HEK293 (cell line): ENCODE measurements around the gene ADCY1.

ENCODE experiments used
- KLF1 ChIP-seq: fragments of 450-650 bp; formaldehyde crosslinking; IDR thresholded peaks from 2 replicates; pipeline ENCODE4 v1.5.1; 2016; ENCODE audit warnings: missing biosample characterization, missing genetic modification characterization
- KLF16 ChIP-seq: fragments of 450-650 bp; formaldehyde crosslinking; IDR thresholded peaks from 2 replicates; pipeline ENCODE4 v1.5.1; 2017; ENCODE audit warnings: missing biosample characterization, missing genetic modification characterization
- YY1 ChIP-seq: fragments of 450-650 bp; formaldehyde crosslinking; IDR thresholded peaks from 2 replicates; pipeline ENCODE4 v1.5.1; 2018; ENCODE audit warnings: missing biosample characterization, missing genetic modification characterization
- ZBTB20 ChIP-seq: fragments of 450-650 bp; formaldehyde crosslinking; IDR thresholded peaks from 2 replicates; pipeline ENCODE4 v1.5.1; 2016; ENCODE audit warnings: missing biosample characterization, missing genetic modification characterization
- ZBTB7A ChIP-seq: fragments of 450-650 bp; formaldehyde crosslinking; IDR thresholded peaks from 2 replicates; pipeline ENCODE4 v1.5.1; 2016; ENCODE audit warnings: low read depth, missing biosample characterization, missing genetic modification characterization
- ZBTB8A ChIP-seq: fragments of 450-650 bp; formaldehyde crosslinking; IDR thresholded peaks from 2 replicates; pipeline ENCODE4 v1.5.1; 2016; ENCODE audit warnings: missing biosample characterization, missing genetic modification characterization
- ZNF354C ChIP-seq: fragments of 450-650 bp; formaldehyde crosslinking; IDR thresholded peaks from 2 replicates; pipeline ENCODE4 v1.5.1; 2016; ENCODE audit warnings: missing biosample characterization, missing genetic modification characterization, low read depth, borderline replicate concordance
- ZNF514 ChIP-seq: fragments of 450-650 bp; formaldehyde crosslinking; IDR thresholded peaks from 2 replicates; pipeline ENCODE4 v1.5.1; 2016; ENCODE audit warnings: missing biosample characterization, missing genetic modification characterization
- ZNF529 ChIP-seq: fragments of 450-650 bp; formaldehyde crosslinking; IDR thresholded peaks from 2 replicates; pipeline ENCODE4 v1.5.1; 2017; ENCODE audit warnings: missing genetic modification characterization, missing biosample characterization; ENCODE audit not compliant: insufficient replicate concordance
- ZNF776 ChIP-seq: fragments of 450-650 bp; formaldehyde crosslinking; IDR thresholded peaks from 2 replicates; pipeline ENCODE4 v1.5.0; 2017; ENCODE audit warnings: missing biosample characterization, missing genetic modification characterization, borderline replicate concordance
- TF ChIP-seq, protein P1 (sequence below): fragments of 450-650 bp; formaldehyde crosslinking; IDR thresholded peaks from 2 replicates; pipeline ENCODE4 v1.5.1; 2016; ENCODE audit warnings: missing biosample characterization, missing genetic modification characterization
- TF ChIP-seq, protein P2 (sequence below): fragments of 450-650 bp; formaldehyde crosslinking; IDR thresholded peaks from 2 replicates; pipeline ENCODE4 v1.5.1; 2016; ENCODE audit warnings: missing biosample characterization, missing genetic modification characterization
- TF ChIP-seq, protein P3 (sequence below): fragments of 450-650 bp; formaldehyde crosslinking; IDR thresholded peaks from 2 replicates; pipeline ENCODE4 v1.5.1; 2016; ENCODE audit warnings: missing biosample characterization, missing genetic modification characterization
- TF ChIP-seq, protein P4 (sequence below): fragments of 450-650 bp; IDR thresholded peaks from 2 replicates; pipeline ENCODE4 v1.5.1; 2018; ENCODE audit warnings: missing biosample characterization, mild to moderate bottlenecking, missing genetic modification characterization

DNA sequence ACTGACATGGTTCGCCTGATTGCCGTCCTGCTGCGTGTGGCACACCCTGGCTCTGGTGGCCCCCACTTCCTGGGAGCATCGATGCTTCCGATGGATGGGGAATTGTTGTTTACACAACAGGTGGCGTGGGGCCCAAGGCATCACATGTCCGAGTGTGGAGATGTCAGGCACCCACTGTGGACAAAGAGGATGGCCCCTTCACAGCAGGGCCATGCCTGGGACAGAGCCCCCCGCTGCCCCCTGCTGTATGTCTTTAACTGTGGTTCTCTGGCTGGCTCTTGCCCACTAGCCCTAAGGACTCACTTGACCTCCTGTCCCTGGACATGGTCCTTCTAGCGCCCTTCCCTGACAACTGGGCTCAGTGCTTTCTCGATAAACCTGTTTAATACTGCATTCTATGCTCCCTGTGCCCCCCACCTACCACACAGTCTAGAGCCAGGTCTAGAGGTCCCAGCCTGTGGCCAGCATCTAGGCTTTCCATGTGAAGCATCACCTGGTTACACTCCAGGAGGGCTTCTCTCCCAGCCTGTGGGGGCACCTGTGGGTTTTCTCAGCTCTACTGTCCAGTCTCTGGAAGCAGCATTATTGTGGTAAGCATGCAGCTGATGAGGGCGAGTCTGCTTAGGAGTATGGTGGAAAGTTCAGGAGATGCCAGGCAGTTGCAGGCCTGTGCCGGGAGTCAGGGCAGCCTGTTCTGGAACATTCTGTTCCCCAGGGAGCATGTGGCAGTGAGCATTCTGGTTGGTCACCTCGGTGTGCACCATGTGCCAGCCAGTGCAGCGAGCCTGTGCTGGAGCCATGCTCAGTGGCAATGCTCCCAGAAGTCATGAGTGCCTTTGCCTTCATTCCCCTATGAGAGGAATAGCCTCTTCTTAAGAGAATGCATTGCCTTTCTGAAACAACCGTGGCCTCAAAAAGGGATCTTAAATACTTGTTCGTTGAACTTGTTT, 10.4 kb downstream of the ADCY1 start:
- TF ChIP-seq KLF1 (no peak), KLF16 (tag by site-specific recombination) (no peak), ZBTB8A (tag by site-specific recombination) (no peak), YY1 (tag by site-specific recombination) (no peak), ZNF354C (no peak), ZBTB7A (tag by site-specific recombination) (no peak), ZNF776 (tag by site-specific recombination) (no peak), ZNF514 (tag by site-specific recombination) (no peak), ZBTB20 (tag by site-specific recombination) (no peak), ZNF529 (tag by site-specific recombination) (no peak)
- TF ChIP-seq, protein P1, sequence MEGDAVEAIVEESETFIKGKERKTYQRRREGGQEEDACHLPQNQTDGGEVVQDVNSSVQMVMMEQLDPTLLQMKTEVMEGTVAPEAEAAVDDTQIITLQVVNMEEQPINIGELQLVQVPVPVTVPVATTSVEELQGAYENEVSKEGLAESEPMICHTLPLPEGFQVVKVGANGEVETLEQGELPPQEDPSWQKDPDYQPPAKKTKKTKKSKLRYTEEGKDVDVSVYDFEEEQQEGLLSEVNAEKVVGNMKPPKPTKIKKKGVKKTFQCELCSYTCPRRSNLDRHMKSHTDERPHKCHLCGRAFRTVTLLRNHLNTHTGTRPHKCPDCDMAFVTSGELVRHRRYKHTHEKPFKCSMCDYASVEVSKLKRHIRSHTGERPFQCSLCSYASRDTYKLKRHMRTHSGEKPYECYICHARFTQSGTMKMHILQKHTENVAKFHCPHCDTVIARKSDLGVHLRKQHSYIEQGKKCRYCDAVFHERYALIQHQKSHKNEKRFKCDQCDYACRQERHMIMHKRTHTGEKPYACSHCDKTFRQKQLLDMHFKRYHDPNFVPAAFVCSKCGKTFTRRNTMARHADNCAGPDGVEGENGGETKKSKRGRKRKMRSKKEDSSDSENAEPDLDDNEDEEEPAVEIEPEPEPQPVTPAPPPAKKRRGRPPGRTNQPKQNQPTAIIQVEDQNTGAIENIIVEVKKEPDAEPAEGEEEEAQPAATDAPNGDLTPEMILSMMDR (tag by site-specific recombination) = no peak
- TF ChIP-seq, protein P2, sequence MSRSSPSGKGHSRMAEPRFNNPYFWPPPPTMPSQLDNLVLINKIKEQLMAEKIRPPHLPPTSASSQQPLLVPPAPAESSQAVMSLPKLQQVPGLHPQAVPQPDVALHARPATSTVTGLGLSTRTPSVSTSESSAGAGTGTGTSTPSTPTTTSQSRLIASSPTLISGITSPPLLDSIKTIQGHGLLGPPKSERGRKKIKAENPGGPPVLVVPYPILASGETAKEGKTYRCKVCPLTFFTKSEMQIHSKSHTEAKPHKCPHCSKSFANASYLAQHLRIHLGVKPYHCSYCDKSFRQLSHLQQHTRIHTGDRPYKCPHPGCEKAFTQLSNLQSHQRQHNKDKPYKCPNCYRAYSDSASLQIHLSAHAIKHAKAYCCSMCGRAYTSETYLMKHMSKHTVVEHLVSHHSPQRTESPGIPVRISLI = no peak
- TF ChIP-seq, protein P3, sequence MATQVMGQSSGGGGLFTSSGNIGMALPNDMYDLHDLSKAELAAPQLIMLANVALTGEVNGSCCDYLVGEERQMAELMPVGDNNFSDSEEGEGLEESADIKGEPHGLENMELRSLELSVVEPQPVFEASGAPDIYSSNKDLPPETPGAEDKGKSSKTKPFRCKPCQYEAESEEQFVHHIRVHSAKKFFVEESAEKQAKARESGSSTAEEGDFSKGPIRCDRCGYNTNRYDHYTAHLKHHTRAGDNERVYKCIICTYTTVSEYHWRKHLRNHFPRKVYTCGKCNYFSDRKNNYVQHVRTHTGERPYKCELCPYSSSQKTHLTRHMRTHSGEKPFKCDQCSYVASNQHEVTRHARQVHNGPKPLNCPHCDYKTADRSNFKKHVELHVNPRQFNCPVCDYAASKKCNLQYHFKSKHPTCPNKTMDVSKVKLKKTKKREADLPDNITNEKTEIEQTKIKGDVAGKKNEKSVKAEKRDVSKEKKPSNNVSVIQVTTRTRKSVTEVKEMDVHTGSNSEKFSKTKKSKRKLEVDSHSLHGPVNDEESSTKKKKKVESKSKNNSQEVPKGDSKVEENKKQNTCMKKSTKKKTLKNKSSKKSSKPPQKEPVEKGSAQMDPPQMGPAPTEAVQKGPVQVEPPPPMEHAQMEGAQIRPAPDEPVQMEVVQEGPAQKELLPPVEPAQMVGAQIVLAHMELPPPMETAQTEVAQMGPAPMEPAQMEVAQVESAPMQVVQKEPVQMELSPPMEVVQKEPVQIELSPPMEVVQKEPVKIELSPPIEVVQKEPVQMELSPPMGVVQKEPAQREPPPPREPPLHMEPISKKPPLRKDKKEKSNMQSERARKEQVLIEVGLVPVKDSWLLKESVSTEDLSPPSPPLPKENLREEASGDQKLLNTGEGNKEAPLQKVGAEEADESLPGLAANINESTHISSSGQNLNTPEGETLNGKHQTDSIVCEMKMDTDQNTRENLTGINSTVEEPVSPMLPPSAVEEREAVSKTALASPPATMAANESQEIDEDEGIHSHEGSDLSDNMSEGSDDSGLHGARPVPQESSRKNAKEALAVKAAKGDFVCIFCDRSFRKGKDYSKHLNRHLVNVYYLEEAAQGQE (tag by site-specific recombination) = no peak
- TF ChIP-seq, protein P4, sequence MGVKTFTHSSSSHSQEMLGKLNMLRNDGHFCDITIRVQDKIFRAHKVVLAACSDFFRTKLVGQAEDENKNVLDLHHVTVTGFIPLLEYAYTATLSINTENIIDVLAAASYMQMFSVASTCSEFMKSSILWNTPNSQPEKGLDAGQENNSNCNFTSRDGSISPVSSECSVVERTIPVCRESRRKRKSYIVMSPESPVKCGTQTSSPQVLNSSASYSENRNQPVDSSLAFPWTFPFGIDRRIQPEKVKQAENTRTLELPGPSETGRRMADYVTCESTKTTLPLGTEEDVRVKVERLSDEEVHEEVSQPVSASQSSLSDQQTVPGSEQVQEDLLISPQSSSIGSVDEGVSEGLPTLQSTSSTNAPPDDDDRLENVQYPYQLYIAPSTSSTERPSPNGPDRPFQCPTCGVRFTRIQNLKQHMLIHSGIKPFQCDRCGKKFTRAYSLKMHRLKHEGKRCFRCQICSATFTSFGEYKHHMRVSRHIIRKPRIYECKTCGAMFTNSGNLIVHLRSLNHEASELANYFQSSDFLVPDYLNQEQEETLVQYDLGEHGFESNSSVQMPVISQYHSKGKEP = no peak
